Measurements from ENCODE around the gene APOD.

The APOD gene

DNA sequence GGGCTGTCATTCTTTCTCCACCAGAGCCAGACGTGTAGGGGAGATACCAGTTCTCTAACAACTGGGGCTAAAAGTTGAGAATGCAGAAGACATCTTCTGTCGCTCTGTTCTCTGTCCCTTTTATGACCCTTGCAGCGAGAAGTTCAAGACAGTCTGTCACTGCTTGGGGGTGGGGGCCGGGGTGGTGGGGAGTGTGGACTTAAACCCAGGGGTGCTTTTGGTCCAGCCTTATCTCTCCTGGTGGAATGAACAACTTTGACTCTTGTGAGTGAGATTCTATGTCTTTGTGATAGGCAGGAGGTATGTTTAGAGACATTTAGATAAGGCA lies 767 bp upstream of the APOD start:
- no peak for DNase-seq

GRCh38 chr3:195582947-195583346 lies 793 bp downstream of the APOD start:
- DNase-seq, result no peak

GRCh38 chr3:195580744-195581443 lies 2.8 kb downstream of the APOD start:
- DNase-seq, result no peak

GRCh38 chr3:195579281-195579680 lies 4.5 kb downstream of the APOD start:
- no peak for DNase-seq

- DNase-seq, result no peak
These were observed 5.2 kb downstream of the APOD start for GRCh38 chr3:195578565-195578964.

DNA sequence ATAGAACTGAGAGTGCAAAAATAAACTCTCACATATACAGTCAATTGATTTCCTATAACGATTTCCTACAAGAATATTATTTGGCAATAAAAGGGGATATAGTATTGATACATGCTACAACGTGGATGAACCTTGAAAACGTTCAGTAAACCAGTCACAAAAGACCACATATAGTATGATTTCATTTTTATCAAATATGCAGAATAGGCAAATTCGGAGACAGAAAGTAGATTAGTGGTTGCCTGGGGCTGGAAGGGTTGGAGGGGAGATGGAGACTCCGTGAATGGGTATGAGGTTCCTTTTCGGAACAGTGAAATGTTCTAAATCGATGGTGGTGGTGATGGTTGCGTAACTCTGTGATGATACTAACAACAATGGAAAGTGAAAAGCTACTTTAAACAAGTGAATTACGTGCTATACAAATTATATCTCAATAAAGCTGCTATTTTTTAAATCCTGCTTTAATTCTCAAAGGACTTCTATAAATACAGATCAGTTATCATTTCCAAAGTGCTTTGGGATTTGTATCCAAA lies 6.0 kb downstream of the APOD start:
- DNase-seq, result no peak

DNA sequence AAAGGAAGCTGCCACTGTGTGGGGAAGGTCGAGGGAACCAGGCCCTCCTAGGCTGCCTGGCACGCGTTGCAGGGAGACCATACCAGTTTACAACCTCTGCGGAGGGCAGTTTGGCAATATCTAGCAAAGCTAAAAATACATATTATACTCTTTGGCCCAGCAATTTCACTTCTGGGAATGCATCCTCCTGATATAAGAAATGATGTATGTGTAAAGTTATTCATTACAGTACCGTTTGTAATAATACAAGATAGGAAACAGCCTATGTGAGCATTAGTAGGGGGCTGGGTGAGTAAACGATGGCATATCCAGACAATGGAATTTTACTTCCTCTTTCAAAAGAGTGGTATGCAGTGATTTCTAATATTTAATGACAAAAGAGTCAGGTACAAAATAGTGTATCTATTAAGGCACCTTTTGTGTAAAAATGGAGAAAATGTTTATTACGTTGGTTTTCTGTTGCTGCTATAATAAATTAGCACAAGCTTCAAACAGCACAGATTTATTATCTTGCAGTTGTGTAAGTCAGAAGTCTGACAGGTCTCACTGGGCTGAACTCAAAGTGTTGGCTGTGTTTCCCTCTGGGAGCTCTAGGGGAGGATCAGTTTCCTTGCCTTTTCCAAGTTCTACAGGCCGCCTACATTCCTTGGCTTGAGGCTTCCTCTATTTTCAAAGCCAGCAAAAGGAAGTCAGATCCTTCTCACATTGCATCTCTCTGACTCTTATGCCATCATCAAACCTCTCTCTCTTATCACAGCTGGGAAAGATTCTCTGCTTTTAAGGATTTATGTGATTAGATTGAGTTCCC lies 9.0 kb downstream of the APOD start:
- no peak for DNase-seq

DNA sequence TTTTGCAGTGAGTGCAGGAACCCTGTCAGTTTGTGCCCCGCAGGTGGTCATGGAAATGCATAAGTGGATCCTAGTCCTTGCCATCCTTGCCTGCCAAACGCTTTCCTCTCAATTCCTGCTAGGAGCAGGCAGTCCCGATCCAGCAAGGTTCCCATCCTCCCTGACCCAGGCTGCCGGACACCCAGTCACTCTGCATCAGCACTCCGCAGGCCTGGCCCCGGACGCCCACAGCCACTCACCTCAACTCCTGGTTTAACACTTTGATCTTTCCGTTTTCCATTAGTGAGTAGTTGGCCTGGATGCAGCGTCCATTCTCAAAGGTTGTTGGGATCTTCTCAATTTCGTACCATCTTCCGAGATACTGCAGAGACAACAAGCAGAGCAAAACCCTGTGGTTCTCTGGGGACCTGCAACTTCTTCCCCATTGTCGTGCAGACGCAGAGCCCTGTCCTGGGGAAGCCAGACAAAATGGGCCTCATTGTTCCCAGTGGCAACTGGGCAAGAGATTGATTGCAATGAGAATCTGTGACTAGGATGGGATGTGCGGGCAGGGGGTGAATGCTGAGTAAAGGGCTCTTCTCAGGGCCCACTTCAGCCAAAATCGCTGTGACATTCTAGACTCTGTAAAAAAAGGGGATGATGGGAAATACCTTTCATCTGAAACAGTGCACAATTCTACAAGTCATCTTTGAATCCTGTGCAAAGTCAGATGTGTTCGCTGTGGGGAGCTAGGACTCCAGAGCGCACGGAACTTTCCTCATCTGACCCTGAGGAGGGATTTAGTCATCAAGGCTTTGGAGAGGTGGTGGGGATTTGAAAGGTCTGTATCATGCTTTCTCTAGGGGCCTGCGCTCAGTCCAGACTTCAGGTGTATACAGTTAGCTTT lies 9.9 kb downstream of the APOD start:
- DNase-seq, result no peak

DNA sequence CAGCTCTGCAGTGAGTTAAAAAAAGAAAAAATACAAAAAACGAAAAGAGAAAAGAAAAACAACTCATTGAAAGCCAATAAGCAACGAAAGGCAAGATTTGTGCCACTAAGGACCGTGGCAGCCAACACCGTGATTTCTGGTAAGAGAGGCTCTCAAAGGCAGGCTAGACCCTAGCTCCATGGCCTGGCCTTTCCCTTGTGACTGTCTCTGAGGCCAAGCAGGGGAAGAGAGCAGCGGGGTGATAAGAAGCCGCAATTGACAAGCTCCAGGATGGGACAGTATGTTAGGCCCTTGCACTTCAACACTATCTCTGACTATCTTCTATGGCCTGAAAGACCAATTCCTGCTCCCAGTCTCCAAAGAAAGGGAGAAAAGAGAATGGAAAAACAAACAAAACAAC lies 12.4 kb downstream of the APOD start:
- DNase-seq, result no peak

DNA sequence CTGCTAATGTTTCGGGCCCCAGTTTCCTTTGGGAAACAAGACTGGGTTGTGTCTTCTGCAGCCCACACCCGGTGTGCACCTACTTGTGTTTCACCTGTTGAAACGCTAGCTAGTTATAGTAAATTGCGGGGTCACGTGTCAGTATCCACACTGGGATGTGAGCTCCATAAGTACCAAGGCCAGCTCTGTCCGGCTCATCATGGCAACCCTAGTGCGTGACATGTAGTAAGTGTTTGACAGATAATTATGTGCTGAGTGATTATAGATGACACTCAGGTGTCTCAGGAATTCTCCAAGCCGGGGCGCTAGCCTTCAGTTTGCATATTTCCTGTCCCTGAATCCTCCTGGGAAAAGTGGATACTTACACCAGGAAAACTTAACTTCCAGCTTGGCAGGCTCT lies 12.8 kb downstream of the APOD start:
- DNase-seq, result no peak

GRCh38 chr3:195570344-195570743 lies 13.4 kb downstream of the APOD start:
- DNase-seq, result no peak

DNA sequence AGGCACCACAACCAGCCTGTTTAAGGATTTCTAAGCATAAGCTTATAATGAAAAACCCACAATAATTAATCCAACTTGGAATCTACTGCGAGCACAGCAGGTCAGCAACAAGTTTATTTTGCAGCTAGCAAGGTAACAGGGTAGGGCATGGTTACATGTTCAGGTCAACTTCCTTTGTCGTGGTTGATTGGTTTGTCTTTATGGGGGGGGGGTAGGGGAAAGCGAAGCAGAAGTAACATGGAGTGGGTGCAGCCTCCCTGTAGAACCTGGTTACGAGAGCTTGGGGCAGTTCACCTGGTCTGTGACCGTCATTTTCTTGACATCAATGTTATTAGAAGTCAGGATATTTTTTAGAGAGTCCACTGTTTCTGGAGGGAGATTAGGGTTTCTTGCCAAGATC lies 15.1 kb downstream of the APOD start:
- DNase-seq, result no peak

GRCh38 chr3:195566797-195567196 lies 16.9 kb downstream of the APOD start:
- no peak for DNase-seq

DNA sequence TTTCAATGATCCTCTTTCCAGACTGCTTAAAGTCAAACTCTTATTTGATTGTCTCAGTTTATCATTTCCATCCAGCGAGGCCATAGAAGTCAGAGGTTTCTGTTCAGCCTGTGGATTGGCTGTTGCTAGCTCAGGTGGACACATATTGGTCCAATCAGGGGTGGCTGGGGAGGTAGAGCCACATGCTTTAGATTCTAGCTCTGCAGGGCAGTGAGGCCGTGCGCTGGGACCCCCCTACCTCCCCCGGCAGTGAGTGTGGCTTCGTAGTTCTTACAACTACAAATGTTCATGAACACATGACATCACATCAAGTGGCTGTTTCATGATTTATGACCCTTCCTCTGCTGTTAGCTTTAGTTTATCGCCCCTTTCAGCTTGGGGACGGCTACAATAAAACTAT lies 18.0 kb downstream of the APOD start:
- no peak for DNase-seq

- no peak for DNase-seq
These were observed 20.4 kb downstream of the APOD start for GRCh38 chr3:195563317-195563716.

DNA sequence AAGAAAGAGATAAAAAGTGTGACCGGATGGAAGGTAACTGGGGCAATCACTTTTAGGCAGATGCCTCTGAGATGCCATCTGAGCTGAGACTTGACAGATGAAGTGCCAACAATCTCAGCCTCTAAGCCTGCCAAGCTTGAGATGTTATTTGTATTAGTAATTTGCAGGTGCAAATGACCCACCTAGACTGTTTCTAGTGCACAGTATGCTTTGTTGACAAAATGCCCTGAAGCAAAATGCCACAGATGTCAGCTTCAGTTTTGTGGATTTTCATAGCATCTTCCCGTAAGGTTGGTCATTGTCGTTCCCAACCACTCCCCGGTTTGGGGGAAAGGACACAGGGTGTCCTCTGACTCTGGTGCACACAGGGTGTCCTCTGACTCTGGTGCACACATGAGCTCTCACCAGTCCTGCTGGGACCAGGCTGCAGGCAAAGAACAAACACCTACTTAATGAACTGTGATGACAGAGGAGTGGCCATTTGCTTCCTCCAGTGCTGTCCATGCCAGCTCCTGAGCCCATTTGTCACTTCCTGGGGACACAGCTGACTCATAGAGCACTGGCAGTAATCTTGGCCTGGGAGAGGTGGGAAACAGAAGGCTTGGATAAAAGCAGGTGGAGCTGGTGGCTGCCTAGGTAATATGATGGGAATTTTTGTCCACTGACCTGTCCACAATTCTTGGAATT lies 23.9 kb downstream of the APOD start:
- no peak for DNase-seq

- DNase-seq, result peak; percentile 73
These were observed 25.1 kb downstream of the APOD start for GRCh38 chr3:195558602-195559001.

DNA sequence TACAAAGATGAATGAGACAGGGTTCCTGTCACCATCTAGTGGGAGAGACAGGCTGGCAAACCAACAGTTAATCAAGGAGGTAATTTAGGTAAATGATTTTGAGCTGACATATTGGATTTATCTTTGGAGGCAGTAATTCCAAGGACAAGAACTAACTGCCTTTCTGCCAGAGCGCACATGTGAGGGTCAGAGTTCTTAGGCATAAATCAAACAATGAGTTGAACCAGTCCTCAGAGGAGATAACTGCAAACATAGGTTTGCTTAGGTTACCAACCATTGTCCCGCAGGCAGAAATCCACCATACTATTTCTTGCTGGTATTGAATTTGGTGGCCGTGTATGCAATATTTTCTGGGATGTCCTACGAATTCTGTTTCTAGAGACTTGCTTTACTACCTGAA lies 26.4 kb downstream of the APOD start:
- no peak for DNase-seq

- DNase-seq, result no peak
These were observed 27.4 kb downstream of the APOD start for GRCh38 chr3:195556390-195556789.

DNA sequence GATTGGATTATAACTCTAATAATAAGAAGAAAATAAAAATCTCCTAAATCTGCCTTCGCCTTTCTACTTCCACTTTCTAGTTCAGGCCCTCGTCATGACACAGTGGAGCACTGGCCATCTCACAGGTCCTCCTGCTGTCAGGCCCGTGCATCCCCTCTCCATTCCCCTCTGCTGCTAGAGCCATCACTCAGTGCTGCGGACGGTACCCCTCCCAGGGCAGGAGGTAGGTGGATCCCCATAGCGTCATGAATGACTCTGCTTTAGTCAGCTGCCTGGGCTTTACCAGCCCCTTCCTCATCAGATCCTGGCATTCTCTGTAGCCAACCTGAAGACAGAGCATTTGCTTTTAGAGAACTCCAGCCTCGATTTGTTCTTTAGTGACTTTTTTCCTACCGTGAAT lies 28.6 kb downstream of the APOD start:
- DNase-seq, result no peak

DNA sequence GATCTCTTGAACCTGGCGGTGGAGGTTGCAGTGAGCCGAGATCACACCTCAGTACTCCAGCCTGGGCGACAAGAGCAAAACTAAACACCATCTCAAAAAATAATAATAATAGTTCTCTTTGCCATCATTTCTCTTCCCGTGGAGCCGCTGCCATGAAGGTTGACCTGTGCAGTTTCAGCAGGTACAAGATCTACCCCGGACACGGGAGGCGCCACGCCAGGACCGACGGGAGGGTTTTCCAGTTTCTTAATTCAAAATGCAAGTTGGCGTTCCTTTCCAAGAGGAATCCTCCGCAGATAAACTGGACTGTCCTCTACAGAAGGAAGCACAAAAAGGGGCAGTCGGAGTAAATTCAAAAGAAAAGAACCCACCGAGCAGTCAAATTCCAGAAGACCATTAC lies 29.3 kb downstream of the APOD start:
- no peak for DNase-seq

DNA sequence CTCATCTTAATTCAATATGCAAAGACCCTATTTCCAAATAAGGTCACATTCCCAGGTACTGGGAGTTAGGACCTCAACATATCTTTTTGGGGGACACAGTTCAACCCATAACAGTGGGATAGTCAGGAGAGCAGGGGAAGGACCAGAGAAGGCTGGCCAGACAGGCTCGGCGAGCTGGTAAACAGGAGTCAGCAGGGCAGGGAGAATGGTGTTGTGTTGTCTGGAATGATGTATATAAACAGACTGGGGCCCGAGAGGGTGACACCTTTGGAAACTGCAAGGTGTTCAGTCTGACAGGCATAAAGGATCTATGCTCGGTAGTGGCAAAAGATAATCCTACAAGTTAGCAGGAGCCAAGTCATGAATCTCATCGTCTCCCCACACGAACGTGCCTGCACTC lies 30.5 kb downstream of the APOD start:
- no peak for DNase-seq
